HG03175 (cell line): ENCODE data around the gene DMWD.
"Not testable (repeated sequence)": the region's sequence is repeated elsewhere in the genome, so short reads cannot be mapped to it uniquely, and the experiment has no call there.

ENCODE experiments used
- ATAC-seq: cut with Tn5 transposase; IDR thresholded peaks from one replicate; pipeline ENCODE4 v1.9.1; 2021; ENCODE audit warnings: mild to moderate bottlenecking, moderate library complexity; ENCODE audit not compliant: unreplicated experiment

DMWD gene

DNA sequence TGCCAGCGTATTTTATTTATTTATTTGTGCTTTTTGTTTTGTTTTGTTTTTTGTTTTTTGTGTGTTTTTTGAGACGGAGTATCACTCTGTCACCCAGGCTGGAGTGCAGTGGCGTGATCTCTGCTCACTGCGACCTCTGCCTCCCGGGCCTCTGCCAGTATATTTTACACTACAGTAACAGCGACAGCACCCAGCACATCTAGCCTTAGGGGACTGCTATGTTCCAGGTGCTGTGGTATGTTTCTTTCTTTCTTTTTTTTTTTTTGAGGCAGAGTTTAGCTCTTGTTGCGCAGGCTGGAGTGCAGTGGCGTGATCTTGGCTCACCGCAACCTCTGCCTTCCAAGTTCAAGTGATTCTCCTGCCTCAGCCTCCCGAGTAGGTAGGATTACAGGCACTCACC lies 41.2 kb downstream of the DMWD start:
- not testable (repeated sequence) for ATAC-seq

GRCh38 chr19:45747513-45747912 lies 45.1 kb downstream of the DMWD start:
- no peak for ATAC-seq

GRCh38 chr19:45746866-45747265 lies 45.8 kb downstream of the DMWD start:
- no peak for ATAC-seq

- ATAC-seq = no peak
Measured at GRCh38 chr19:45745606-45746005, 47.0 kb downstream of the DMWD start.

DNA sequence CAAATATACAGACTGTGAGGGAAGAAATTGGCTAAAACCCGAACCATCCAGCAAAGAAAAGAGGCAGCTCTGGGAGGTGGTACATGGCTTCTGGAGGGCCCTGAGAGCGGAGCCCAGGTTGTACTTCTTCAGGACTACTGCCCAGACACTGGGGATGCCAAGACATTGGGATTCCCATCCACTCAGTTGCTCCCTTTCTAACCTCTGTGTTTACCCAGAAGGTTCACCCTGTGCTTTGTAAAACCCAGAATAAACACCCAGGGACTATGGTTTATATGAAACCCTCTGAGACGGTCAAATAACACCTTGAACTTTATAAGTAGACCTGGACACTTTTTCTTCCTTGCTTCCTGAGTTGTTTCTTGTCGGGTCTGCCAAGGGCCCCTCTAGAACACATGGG lies 49.7 kb downstream of the DMWD start:
- no peak for ATAC-seq

DNA sequence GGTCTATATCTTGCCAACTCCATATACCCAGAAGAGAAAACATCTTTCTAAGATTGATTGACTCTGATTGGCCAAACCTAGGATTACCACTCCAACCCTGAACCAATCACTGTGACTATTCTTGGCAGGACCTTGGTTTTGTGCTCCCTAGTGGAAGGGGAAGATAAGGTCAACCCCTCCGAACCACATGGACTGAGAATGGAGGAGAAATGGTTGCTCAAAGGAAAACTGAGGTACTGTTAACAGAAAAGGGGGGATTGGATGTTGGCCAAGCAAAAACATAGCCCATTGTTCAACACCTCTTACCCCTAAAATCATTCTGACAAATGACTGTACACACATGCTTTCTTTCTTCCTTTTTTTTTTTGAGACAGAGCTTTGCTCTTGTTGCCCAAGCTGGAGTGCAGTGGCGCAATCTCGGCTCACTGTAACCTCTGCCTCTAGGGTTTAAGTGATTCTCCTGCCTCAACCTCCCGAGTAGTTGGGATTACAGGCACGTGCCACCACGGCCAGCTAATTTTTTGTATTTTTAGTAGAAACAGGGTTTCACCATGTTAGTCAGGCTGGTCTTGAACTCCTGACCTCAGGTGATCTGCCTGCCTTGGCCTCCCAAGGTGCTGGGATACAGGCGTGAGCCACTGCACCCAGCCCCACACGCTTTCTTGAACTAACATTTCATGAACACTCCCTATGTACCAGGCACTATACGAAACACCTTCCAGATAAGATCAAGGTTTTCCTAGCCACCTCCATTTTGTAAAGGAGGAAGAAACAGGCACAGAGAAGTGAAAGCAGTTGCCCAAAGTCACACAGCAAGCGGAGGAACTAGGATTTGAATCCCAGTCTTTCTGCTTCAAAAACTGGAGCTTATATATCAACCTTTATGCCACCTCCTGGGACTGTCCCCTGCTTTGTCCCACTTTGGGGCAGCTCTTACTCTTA lies 52.9 kb downstream of the DMWD start:
- ATAC-seq = no peak

GRCh38 chr19:45733160-45733810 lies 59.4 kb downstream of the DMWD start, which contains the start of gene MEIOSIN:
Gene MEIOSIN, plus strand, starts transcription at chr19:45733439. Its CDS starts 1,938 bp downstream, at chr19:45735377.
- ATAC-seq = no peak
